Measurements from ENCODE around the gene ZSCAN30.

GRCh38 chr18:35282353-35282752, 7.7 kb downstream of the ZSCAN30 start:
- TF ChIP-seq POLR2AphosphoS5 (IDR thresholded peaks at IDR 0.05; ENCODE audit: low read depth, low read length) (no peak), SIN3A (IDR thresholded peaks at IDR 0.05; ENCODE audit: borderline replicate concordance, insufficient read depth, low read length) (no peak), REST (IDR thresholded peaks at IDR 0.05; ENCODE audit: insufficient read depth in 1 of 2, low read depth in 2 of 2, low read length in 2 of 2) (no peak), TAF1 (IDR thresholded peaks at IDR 0.05; ENCODE audit: borderline replicate concordance, insufficient read depth, low read length) (no peak), FOXP2 (optimal IDR thresholded peaks at IDR 0.05; ENCODE audit: borderline replicate concordance, extremely low read depth, extremely low read length, insufficient read depth) (no peak)

All from PFSK-1 (cell line).